ENCODE data around the gene MEIS2. TPM values are rescaled to one million over a fixed set of nuclear protein-coding genes. Genes with fewer than 3 reads are reported as not detected.

MEIS2 gene
- total and polyA plus RNA-seq, 2 experiments from 2014 or later: 0.27 TPM; not detected in 1

- no peak for DNase-seq (ENCODE audit: low spot score)
- no peak overlapping the region for H3K27ac Mint-ChIP-seq
- H3K4me3 Mint-ChIP-seq: no peak overlapping the region
- TF ChIP-seq NANOG (IDR thresholded peaks at IDR 0.05; ENCODE audit: borderline replicate concordance) (no peak), EZH2 (IDR thresholded peaks at IDR 0.05; ENCODE audit: low read depth, unreplicated experiment) (no peak), JUNB (IDR thresholded peaks at IDR 0.05; ENCODE audit: unreplicated experiment) (no peak)
- H3K36me3 Mint-ChIP-seq (ENCODE audit: low read depth): no peaks in the 10 kb centered on the region
- Histone ChIP-seq H3K9me2 (ENCODE audit: insufficient read depth) (peaks cover 2% of the 10 kb centered on the region), H3K36me3 (ENCODE audit: insufficient read depth) (no peaks in the 10 kb centered on the region), H3K4me3 (no peak overlapping the region), H3K4me1 (ENCODE audit: insufficient read depth) (peaks cover 4% of the 10 kb centered on the region; the same call in 1 of the 2 replicates), H3K27ac (ENCODE audit: low read depth) (no peak overlapping the region), H3F3A (replicated peaks; ENCODE audit: low read depth) (no peaks in the 10 kb centered on the region), H4K20me1 (replicated peaks; ENCODE audit: insufficient read depth) (no peaks in the 10 kb centered on the region), H3K4me2 (no peak overlapping the region), H2AFZ (no peak overlapping the region), H3K79me2 (replicated peaks; ENCODE audit: insufficient read depth) (no peaks in the 10 kb centered on the region), H3K27me3 (ENCODE audit: insufficient read depth) (no peaks in the 10 kb centered on the region)
- peaks cover 22% of the 10 kb centered on the region for H3K4me1 Mint-ChIP-seq
- peaks cover 2% of the 10 kb centered on the region for H3K27me3 Mint-ChIP-seq (ENCODE audit: insufficient read depth, low read depth, poor library complexity)
- no peaks in the 10 kb centered on the region for H3K9me3 Mint-ChIP-seq
- no peak for ATAC-seq
These were observed 89.8 kb downstream of the MEIS2 start for GRCh38 chr15:37010595-37010994.

DNA sequence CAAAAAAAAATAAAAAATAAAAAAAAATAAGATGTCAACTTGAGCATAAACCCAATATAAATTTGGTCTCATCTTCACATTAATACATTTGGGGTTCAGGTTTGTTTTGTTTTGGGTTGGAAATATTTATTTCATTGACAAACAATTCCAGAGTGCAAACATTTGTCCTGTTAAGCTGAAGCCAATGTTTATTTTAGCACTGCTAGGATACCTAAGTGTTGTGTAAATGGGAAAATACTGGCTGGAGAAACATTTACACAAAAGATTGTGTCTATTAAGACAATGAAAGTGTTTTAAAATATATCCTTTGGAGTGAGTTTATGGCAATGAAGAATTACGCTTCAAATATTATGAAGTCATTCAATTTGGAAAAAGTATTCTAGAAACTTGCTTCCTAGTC, 91.1 kb downstream of the MEIS2 start:
- no peaks in the 10 kb centered on the region for H4K20me1 ChIP-seq (replicated peaks; ENCODE audit: insufficient read depth)
- no peaks in the 10 kb centered on the region for H3K27me3 ChIP-seq (ENCODE audit: insufficient read depth)
- no peak for DNase-seq (ENCODE audit: low spot score)
- no peaks in the 10 kb centered on the region for H3F3A ChIP-seq (replicated peaks; ENCODE audit: low read depth)
- no peak overlapping the region for H3K27ac Mint-ChIP-seq
- no peaks in the 10 kb centered on the region for H3K36me3 Mint-ChIP-seq (ENCODE audit: low read depth)
- no peak overlapping the region for H2AFZ ChIP-seq
- no peak overlapping the region for H3K27ac ChIP-seq (ENCODE audit: low read depth)
- H3K4me2 ChIP-seq: no peak overlapping the region
- peaks cover 10% of the 10 kb centered on the region for H3K4me1 Mint-ChIP-seq
- H3K4me3 Mint-ChIP-seq: no peak overlapping the region
- no peaks in the 10 kb centered on the region for H3K36me3 ChIP-seq (ENCODE audit: insufficient read depth)
- ATAC-seq: no peak
- TF ChIP-seq ETS1 (IDR thresholded peaks at IDR 0.05): no peak
- peaks cover 2% of the 10 kb centered on the region for H3K9me2 ChIP-seq (ENCODE audit: insufficient read depth)
- no peaks in the 10 kb centered on the region for H3K9me3 Mint-ChIP-seq
- H3K4me3 ChIP-seq: no peak overlapping the region
- H3K4me1 ChIP-seq (ENCODE audit: insufficient read depth): no peaks in the 10 kb centered on the region
- peaks cover 4% of the 10 kb centered on the region for H3K27me3 Mint-ChIP-seq (ENCODE audit: insufficient read depth, low read depth, poor library complexity)
- H3K79me2 ChIP-seq (replicated peaks; ENCODE audit: insufficient read depth): no peaks in the 10 kb centered on the region

GRCh38 chr15:37008205-37008604, 92.1 kb downstream of the MEIS2 start:
- H3F3A ChIP-seq (replicated peaks; ENCODE audit: low read depth): no peaks in the 10 kb centered on the region
- H3K36me3 ChIP-seq (ENCODE audit: insufficient read depth): no peaks in the 10 kb centered on the region
- Mint-ChIP-seq H3K27me3 (ENCODE audit: insufficient read depth, low read depth, poor library complexity) (peaks cover 4% of the 10 kb centered on the region), H3K9me3 (no peaks in the 10 kb centered on the region), H3K27ac (no peak overlapping the region), H3K4me1 (peaks cover 7% of the 10 kb centered on the region; the same call in 2 of the 3 replicates), H3K36me3 (ENCODE audit: low read depth) (no peaks in the 10 kb centered on the region), H3K4me3 (no peak overlapping the region)
- no peak overlapping the region for H2AFZ ChIP-seq
- DNase-seq (ENCODE audit: low spot score) (no peak), ATAC-seq (no peak)
- H3K27me3 ChIP-seq (ENCODE audit: insufficient read depth): no peaks in the 10 kb centered on the region
- no peak overlapping the region for H3K4me2 ChIP-seq
- no peak overlapping the region for H3K4me3 ChIP-seq
- no peak for TF ChIP-seq JUNB (IDR thresholded peaks at IDR 0.05; ENCODE audit: unreplicated experiment)
- no peak for TF ChIP-seq EZH2 (IDR thresholded peaks at IDR 0.05; ENCODE audit: low read depth, unreplicated experiment)
- TF ChIP-seq, protein P1, sequence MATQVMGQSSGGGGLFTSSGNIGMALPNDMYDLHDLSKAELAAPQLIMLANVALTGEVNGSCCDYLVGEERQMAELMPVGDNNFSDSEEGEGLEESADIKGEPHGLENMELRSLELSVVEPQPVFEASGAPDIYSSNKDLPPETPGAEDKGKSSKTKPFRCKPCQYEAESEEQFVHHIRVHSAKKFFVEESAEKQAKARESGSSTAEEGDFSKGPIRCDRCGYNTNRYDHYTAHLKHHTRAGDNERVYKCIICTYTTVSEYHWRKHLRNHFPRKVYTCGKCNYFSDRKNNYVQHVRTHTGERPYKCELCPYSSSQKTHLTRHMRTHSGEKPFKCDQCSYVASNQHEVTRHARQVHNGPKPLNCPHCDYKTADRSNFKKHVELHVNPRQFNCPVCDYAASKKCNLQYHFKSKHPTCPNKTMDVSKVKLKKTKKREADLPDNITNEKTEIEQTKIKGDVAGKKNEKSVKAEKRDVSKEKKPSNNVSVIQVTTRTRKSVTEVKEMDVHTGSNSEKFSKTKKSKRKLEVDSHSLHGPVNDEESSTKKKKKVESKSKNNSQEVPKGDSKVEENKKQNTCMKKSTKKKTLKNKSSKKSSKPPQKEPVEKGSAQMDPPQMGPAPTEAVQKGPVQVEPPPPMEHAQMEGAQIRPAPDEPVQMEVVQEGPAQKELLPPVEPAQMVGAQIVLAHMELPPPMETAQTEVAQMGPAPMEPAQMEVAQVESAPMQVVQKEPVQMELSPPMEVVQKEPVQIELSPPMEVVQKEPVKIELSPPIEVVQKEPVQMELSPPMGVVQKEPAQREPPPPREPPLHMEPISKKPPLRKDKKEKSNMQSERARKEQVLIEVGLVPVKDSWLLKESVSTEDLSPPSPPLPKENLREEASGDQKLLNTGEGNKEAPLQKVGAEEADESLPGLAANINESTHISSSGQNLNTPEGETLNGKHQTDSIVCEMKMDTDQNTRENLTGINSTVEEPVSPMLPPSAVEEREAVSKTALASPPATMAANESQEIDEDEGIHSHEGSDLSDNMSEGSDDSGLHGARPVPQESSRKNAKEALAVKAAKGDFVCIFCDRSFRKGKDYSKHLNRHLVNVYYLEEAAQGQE (IDR thresholded peaks at IDR 0.05; ENCODE audit: unreplicated experiment): no peak
- TF ChIP-seq ZNF331 (CRISPR knock-in tag; IDR thresholded peaks at IDR 0.05; ENCODE audit: low read depth): no peak
- no peak for TF ChIP-seq NANOG (IDR thresholded peaks at IDR 0.05; ENCODE audit: borderline replicate concordance)
- TF ChIP-seq EZH2phosphoT487 (IDR thresholded peaks at IDR 0.05; ENCODE audit: unreplicated experiment): no peak
- TF ChIP-seq STAT1 (IDR thresholded peaks at IDR 0.05; ENCODE audit: unreplicated experiment): no peak
- no peak for TF ChIP-seq CTCF (conservative IDR thresholded peaks at IDR 0.05; ENCODE audit: low read depth in 2 of 2)
- no peaks in the 10 kb centered on the region for H3K79me2 ChIP-seq (replicated peaks; ENCODE audit: insufficient read depth)
- H3K9me2 ChIP-seq (ENCODE audit: insufficient read depth): no peaks in the 10 kb centered on the region; the same call in none of the 2 replicates
- no peaks in the 10 kb centered on the region for H4K20me1 ChIP-seq (replicated peaks; ENCODE audit: insufficient read depth)
- H3K27ac ChIP-seq (ENCODE audit: low read depth): no peak overlapping the region
- no peaks in the 10 kb centered on the region for H3K4me1 ChIP-seq (ENCODE audit: insufficient read depth)
